Hematopoietic multipotent progenitor cell treated with erythropoietin and hydrocortisone succinate and interleukin-3 and kit ligand, for 17 days (in vitro differentiated cells): ENCODE results near the gene CALY.

Source experiments
- DNase-seq: peaks from one replicate; pipeline ENCODE4 v3.0.0-alpha.2; 2015; ENCODE audit warnings: low spot score

Gene CALY

GRCh38 chr10:133351408-133352318 lies 15.0 kb upstream of the CALY start:
- no peak for DNase-seq

GRCh38 chr10:133350950-133351329 lies 14.2 kb upstream of the CALY start:
- no peak for DNase-seq

- no peak for DNase-seq
These were observed 13.7 kb upstream of the CALY start for GRCh38 chr10:133350283-133350949.

DNA sequence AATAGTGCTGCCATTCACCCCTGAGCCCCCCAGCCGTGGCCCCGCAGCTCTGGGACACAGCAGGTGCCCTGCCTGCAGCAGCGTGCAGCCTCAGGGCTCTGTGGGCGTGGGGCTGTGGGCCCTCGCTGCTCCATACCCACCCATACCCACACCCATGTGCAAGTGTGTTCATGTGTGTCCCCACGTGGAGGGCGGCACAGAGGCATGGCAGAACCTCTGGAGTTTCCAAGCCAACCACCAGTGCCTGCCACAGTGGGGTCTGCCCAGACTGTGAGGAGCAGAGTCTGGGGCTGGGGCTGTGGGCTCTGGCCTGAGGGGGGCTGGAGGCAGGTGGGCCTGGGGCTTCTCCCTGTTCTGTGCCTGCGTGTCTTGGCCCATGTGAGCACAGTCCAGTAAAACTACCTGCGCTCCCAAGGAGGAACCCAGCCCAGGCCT lies 12.9 kb upstream of the CALY start:
- DNase-seq: no peak

- no peak for DNase-seq
These were observed 12.5 kb upstream of the CALY start for GRCh38 chr10:133349160-133349568.

GRCh38 chr10:133347710-133348517 lies 11.2 kb upstream of the CALY start:
- no peak for DNase-seq

DNA sequence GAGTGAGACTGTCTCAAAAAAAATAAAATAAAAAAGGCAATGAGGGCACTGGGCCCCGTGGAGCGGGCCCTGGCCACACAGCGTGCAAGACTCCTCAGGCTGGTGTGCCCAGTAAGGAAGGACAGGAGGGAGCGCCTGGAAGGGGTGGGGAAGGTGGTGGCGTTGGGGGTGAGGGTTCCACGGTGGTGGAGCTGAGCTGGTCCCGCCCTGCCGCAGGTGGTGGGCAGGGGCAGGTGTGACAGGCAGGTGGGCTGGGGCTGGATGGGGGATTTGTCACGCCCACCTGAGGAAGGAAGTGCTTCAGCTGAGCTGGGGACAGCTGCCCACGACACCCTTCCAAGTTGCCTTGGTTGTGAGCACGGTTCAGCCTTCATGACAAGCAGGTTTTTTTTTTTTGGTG lies 9.7 kb upstream of the CALY start:
- no peak for DNase-seq

GRCh38 chr10:133344236-133344635 lies 7.5 kb upstream of the CALY start:
- no peak for DNase-seq

DNA sequence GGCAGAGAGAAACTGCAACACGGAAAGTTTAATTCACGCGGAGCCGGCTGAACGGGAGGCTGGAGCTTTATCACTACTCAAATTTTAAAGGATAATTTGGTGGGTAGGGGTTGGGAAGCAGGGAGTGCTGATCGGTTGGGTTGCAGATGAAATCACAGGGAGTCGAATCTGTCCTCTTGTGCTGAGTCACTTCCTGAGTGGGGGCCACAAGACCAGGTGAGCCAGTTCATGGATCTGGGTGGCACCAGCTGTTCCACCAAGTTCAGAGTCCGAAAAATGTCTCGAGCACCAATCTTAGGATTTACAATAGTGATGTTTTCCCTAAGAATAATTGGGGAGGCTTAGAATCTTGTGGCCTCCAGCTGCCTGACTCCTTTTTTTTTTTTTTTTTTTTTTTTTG lies 6.9 kb upstream of the CALY start:
- DNase-seq: no peak

DNA sequence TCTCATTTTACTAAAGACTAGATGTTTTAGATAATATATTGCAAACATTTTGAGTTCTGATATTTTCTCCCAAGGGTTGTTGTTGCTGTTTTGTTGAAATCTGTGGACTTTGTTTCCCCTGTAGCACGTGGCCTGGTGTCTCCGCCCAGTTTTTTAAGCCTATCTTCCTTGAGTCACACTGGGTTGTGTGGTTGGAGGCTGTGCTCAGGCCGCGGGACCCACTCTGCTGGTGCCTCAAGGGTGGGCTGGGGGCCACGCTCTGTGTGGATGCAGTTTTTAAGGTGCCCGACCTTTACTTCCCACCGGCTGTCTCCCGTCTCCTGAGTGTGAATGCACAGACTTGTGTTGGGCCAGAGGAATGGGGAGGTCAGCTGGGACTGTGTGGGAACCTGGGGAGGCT lies 6.2 kb upstream of the CALY start:
- DNase-seq: no peak

DNA sequence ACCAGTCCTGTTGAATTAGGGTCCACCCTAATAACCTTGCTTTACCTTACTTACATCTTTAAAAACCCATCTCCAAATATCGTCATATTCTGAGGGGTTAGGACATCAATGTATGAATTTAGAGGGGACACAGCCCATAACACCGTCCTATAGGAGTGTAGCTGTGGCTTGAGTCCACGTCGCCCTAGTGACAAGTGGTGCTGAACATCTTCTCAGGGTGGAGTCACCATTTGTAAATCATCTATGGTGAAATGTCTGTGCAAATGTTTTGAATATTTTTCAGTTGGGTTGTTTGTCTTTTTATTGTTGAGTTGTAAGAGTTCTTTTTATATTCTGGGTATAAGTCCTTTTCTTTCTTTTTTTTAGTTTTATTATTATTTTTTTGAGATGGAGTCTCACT lies 5.3 kb upstream of the CALY start:
- DNase-seq: no peak

DNA sequence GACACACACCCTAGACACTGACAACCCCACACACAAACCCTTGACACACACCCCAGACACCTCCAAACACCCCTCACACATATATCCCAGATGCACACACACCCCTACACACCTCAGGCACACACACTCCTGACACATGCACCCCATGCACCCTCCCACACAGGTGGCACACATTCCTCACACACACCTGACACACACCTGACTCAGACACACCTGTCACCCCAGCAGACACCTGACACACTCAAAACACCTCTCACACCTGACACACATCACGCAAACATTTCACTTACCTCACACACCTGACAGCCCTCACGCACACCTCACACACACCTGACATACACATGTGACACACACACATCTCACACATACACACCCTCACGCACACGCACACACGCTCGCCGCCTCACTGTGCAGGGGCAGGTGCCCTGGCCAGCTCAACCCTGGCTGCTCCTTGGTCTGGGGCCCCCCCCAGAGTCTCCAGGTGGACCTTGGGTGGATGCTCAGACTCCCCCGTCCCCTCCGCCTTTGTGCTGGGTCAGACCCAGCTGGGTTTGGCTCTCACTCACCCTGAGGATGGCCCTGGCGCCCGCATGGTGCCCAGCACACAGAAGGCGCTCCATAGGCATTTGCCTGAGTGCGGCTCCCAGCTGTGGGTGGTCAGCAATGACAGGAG lies 3.1 kb upstream of the CALY start:
- DNase-seq: no peak

GRCh38 chr10:133338080-133339071 lies 1.7 kb upstream of the CALY start:
- no peak for DNase-seq

- DNase-seq: no peak
These were observed 652 bp upstream of the CALY start for GRCh38 chr10:133337370-133337725.

DNA sequence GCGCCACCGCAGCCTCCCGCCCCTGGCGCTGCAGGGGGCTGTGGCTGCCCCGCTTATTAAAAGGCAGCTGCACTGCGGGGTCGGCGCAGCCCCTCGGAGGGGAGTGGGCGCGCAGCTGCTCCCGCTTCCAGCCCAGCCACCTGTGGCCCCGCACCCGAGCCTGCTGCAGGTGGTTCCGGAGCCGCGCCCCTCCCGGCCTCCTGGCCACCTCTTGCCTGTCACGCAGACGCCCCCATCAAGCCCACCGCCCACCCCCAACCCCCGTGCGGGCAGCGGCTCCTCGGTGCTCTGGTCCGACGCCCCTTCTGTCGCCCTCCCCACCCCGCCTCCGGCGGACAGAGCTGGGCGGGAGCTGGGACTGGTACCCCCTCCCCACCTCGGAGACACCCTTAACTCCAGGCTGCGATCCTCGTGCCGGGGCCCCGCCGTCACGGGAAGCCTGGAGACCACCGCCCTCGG lies 549 bp downstream of the CALY start:
- no peak for DNase-seq

GRCh38 chr10:133335246-133336117 lies 1.2 kb downstream of the CALY start:
- no peak for DNase-seq

- DNase-seq: no peak
These were observed 2.0 kb downstream of the CALY start for GRCh38 chr10:133334503-133335245.

DNA sequence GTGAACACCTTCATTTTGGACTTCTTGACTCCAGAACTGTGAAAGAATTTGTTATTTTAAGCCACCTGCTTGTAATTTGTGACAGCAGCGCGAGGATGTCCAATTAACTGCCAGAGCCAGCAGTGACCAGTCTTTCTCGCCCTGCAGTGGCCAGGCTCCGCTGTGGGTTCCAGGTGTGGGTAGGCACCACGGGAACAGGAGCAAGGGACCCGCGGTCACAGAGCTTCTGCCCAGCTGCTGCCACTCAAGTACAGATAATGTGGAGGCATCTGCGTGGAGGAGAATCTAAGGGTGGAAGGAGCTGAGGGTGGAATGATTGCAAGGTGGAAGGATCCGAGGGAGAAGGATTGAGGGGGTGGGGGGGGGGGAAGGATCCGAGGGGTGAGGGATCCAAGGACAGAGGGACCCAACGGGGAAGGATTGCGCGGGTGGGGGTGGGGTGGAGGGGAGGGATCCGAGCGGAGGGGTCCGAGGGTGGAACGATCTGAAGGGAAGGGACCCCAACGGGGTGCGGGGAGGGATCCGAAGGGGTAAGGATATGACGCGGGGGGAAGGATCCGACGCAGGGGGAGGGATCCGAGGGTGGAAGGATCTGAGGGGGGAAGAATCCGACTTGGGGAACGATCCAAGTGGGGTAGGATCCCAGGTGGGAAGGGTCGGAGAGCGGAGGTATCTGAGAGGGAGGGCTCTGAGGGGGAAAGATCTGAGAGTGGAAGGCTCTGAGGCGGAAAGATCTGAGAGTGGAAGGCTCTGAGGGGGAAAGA lies 3.6 kb downstream of the CALY start:
- DNase-seq: no peak
